HG02763 (cell line): ENCODE results near the gene MYO16.
A peak's percentile ranks its signal among the peaks of the same experiment; 100 is the strongest.

Experiments used
- ATAC-seq: cut with Tn5 transposase; IDR thresholded peaks from one replicate; pipeline ENCODE4 v1.9.1; 2021; ENCODE audit warnings: mild to moderate bottlenecking, moderate library complexity; ENCODE audit not compliant: unreplicated experiment

Gene MYO16

DNA sequence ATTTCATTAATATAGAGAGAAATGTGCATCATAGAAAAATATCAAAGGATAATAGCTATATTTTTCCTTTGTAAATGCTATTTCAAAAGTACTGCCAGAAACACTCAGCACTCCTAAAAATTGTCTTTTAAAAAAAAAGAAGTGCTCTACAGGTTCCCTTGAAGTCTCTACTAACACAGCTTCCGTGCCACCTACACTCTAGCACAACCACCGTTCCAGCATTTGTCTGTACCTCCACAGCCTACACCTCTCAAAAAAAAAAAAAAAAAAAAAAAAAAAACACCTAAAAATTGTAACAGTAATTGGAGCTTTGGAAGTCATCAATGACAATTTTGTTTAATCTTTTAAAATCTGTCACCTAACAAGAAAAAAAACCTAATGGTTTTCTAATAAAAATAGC lies 485.6 kb downstream of the MYO16 start:
- ATAC-seq: no peak

DNA sequence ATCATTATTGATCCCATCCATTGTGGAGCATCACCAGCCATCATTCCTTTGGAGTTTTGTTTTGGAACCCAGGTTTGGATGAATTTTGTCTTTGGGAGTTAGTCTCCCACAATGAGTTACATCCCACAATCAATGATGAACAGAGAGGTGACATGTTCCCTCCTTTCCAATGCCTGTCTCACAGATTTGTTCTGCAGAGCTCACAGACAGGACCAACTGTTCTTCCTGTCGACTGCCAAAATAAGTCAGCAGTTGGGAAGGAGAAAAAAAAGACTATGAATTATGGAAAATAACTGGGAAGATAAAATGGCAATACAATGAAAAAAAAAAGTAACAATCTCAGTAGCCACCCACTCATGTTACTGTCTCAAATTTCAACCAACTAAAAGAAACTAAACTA lies 489.1 kb downstream of the MYO16 start:
- ATAC-seq: no peak

GRCh38 chr13:109119896-109120295 lies 490.5 kb downstream of the MYO16 start:
- ATAC-seq: no peak

GRCh38 chr13:109121826-109122225 lies 492.4 kb downstream of the MYO16 start:
- no peak for ATAC-seq

DNA sequence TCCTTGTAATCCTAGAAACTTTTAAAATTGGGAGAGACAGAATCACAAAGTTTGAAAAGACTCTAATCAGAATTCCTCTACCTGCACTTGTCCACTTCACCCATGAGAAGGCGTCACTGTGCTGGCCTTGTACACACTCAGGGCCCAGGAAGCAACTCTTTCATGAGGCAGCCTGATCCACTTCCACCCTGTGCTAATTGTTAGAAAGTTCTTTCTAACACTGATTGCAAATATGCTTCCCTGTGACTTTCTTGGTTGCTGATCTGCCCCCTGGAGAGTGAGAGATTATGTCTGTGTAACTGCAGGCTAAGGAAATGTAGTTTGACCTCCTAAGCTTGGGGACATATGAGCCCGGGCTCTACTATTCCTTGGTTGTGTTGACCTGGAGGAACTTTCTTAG lies 494.6 kb downstream of the MYO16 start:
- no peak for ATAC-seq

DNA sequence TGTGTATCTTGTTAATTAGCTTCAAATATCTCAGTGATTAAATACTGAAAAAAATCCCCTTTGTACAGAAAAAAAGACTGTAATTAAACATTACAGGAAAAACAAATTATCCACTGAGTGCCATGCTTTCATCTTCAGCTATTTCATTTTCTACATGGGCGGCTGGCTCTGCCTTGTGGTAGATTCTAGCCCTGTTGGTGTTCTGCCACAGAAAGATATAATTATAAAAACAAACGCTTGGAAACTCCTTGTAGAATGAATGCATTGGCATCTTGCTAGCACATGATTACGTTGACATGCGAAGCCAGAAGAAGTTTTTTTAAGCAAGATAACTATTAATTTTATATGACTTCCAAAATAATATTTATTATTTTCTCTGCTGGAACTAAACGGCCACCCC lies 496.8 kb downstream of the MYO16 start:
- ATAC-seq: no peak

- ATAC-seq: no peak
Measured at GRCh38 chr13:109126891-109127641, 497.7 kb downstream of the MYO16 start.

GRCh38 chr13:109128121-109128520 lies 498.7 kb downstream of the MYO16 start:
- ATAC-seq: no peak

- ATAC-seq: no peak
Measured at GRCh38 chr13:109130093-109130835, 500.9 kb downstream of the MYO16 start.

DNA sequence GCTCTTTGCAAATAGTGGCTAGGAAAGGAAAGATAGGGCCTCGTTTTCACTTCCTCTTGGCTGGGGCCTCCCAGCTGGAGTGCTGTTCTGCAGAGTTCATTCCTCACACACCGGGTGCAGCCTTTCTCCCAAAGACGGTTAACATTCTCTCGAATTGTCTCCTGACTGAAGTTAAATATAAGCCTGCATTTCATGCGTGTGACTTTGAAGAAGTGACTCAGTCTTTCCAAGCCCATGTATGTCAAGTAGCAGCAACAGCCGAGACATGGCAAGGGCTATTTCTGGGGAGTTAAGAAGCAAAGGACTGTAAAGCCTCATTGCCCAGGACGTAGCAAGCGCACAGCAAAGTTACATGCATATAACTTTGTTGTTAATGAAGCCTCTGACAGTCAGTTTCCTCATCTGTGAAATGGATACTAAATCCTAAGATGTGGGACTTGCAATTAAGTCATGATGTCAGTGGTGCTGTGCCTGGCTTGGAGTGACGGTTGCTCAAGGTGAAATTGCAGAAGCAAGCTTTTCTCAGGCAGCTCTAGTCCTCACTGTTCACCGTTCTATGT lies 502.4 kb downstream of the MYO16 start:
- ATAC-seq: peak; percentile 87

GRCh38 chr13:109135018-109135417 lies 505.6 kb downstream of the MYO16 start:
- no peak for ATAC-seq

- ATAC-seq: no peak
Measured at GRCh38 chr13:109136873-109137272, 507.5 kb downstream of the MYO16 start.

- ATAC-seq: no peak
Measured at GRCh38 chr13:109139346-109139745, 509.9 kb downstream of the MYO16 start.

GRCh38 chr13:109140054-109140453 lies 510.6 kb downstream of the MYO16 start:
- ATAC-seq: no peak

- no peak for ATAC-seq
Measured at GRCh38 chr13:109140479-109141349, 511.3 kb downstream of the MYO16 start.

DNA sequence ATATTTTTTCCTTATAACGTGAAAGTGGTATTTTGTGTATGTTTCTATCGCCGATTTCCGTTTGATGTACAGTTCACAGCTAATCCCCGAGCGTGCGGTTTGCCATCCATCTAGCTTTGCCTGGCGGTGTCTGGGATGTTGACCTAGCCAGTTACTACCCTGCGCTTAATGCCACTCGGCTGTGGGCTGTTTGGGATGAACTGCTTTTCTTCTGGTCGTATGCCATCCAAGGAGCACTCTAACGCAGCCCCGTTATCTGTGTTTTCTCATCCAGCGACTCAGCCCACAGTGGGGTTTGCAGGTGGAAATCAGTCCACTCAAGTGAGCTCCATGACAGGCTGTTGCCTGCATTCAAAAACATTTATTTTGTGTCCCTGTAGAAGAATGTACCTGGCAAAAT lies 512.3 kb downstream of the MYO16 start:
- no peak for ATAC-seq

GRCh38 chr13:109144693-109145437 lies 515.5 kb downstream of the MYO16 start:
- no peak for ATAC-seq

DNA sequence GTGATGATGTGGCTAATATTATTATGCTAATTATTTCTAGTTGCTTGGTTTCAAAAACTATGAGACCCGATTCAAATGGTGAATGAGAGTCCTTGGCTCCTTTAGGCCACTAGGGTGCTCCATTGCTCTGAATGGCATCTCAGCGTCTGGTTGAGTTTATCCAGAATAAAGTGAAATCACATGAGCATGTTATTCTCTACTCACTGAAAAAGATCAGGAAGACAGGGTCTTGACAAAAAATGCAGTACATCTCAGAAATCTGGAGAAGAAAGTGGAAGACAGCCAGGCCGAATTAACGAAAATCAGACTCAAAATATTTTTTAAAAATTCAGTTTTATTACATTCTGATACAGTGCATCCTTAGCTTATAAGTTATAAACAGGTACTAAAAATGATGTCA lies 516.2 kb downstream of the MYO16 start:
- peak; percentile 87 for ATAC-seq

GRCh38 chr13:109146393-109146792 lies 517.0 kb downstream of the MYO16 start:
- no peak for ATAC-seq

DNA sequence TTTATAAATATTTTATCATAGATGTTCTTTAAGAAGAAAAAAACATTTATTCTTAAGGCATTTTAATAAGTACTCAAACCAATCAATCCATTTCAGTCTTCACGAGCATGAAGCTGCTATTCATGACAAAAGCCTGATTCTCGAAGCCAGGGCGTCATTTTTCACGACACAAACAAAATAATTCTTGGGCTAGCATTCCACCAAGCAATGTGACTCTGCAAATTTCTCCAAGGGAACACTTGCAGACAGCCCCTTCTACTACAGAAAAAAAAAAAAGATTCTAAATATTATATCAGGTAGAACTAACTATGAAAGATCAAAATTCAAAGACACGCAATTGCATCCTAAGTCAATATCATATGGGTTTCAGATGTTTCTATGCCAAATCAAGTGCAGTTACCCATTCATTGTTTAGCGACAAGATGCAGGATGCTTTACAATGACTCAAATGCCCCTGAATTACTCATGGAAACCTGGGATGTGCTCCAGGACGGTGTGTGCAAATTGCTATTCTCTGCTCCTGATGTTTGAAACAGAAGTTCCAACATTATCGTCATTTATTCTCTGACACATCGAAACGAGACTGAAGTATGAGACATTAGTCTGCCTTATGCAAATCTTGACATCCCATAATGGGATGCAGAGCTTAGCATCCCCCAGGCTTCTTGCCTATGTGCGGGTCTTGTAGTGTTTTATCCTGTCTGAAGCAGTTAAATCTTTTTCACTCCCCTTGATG lies 517.7 kb downstream of the MYO16 start:
- ATAC-seq: no peak
